Caco-2 (cell line): ENCODE measurements around the gene BAHCC1. TPM values are rescaled to one million over a fixed set of nuclear protein-coding genes. Genes with fewer than 3 reads are reported as not detected.

Source experiments
- BruUV-seq: library from RNA; stranded (reverse); fragments of 400-500 nt; replicated peaks from 2 replicates; lab custom pipeline; 2021; lab: Mats Ljungman, UMichigan
- CTCF ChIA-PET: fragments of 300-600 bp; sonication (Branson Sonifier 250); formaldehyde crosslinking; loops from one replicate; lab custom pipeline; 2022; ENCODE audit warnings: antibody characterized with exemption; lab: Charles Lee
- POLR2A ChIA-PET: fragments of 300-600 bp; sonication (Branson Sonifier 250); formaldehyde crosslinking; loops from one replicate; lab custom pipeline; 2022; ENCODE audit warnings: antibody characterized with exemption; lab: Charles Lee
- DNase-seq, 2 experiments: peaks; one replicate each; pipeline versions ENCODE4 v3.0.0 to v3.0.0-alpha.2; 2020 to 2022
- H3K27me3 ChIP-seq: replicated peaks from 2 replicates; pipeline ENCODE4 v1.6.0; 2011; ENCODE audit warnings: low read length; ENCODE audit not compliant: control insufficient read depth, insufficient read depth
- H3K36me3 ChIP-seq: 2 replicates; pipeline ENCODE4 v1.5.1; 2011; ENCODE audit warnings: low read length; ENCODE audit not compliant: control insufficient read depth, insufficient read depth
- H3K4me1 ChIP-seq: fragments of 250-450 bp; sonication (Bioruptor Pico); 2 replicates; pipeline ENCODE4 v1.5.1; 2020; ENCODE audit warnings: mild to moderate bottlenecking
- H3K4me3 ChIP-seq: 2 replicates; pipeline ENCODE4 v1.5.1; 2011; ENCODE audit warnings: low read depth, mild to moderate bottlenecking, control low read depth, low read length
- H3K9me3 ChIP-seq: fragments of 250-450 bp; sonication (Bioruptor Pico); 2 replicates; pipeline ENCODE4 v1.5.1; 2020; ENCODE audit warnings: mild to moderate bottlenecking, moderate library complexity
- H3K27ac Mint-ChIP-seq: one replicate; pipeline ENCODE4 v1.8.0; 2022; ENCODE audit warnings: mixed read lengths; ENCODE audit not compliant: unreplicated experiment
- H3K27me3 Mint-ChIP-seq: one replicate; pipeline ENCODE4 v1.8.0; 2022; ENCODE audit warnings: mixed read lengths; ENCODE audit not compliant: insufficient read depth, unreplicated experiment
- H3K36me3 Mint-ChIP-seq: one replicate; pipeline ENCODE4 v1.8.0; 2022; ENCODE audit warnings: mild to moderate bottlenecking, mixed read lengths; ENCODE audit not compliant: insufficient read depth, unreplicated experiment
- H3K4me1 Mint-ChIP-seq: one replicate; pipeline ENCODE4 v1.8.0; 2022; ENCODE audit warnings: low read depth, mixed read lengths; ENCODE audit not compliant: unreplicated experiment
- H3K4me3 Mint-ChIP-seq: one replicate; pipeline ENCODE4 v1.8.0; 2022; ENCODE audit warnings: mild to moderate bottlenecking, moderate library complexity, mixed read lengths; ENCODE audit not compliant: unreplicated experiment
- H3K9me3 Mint-ChIP-seq: one replicate; pipeline ENCODE4 v1.8.0; 2022; ENCODE audit warnings: mixed read lengths; ENCODE audit not compliant: unreplicated experiment
- CTCF ChIP-seq, 2 experiments: fragments of 200-600 bp in 1 of 2; IDR thresholded peaks; 1 replicate in 1 of 2; 2 replicates in 1 of 2; pipeline versions ENCODE4 v1.5.1 to v1.8.0; 2011 to 2022; ENCODE audit warnings: antibody characterized with exemption in 1 of 2, control low read depth in 1 of 2, inconsistent platforms in 1 of 2, low read depth in 1 of 2, low read length in 1 of 2, mild to moderate bottlenecking in 1 of 2, moderate library complexity in 1 of 2; ENCODE audit not compliant: insufficient read depth in 1 of 2, severe bottlenecking in 1 of 2, unreplicated experiment in 1 of 2
- intact Hi-C: fragments of 100-400 bp; cut with micrococcal nuclease; formaldehyde crosslinking; loops from one replicate; pipeline ENCODE4 v1.10.0; 2022; ENCODE audit not compliant: unreplicated experiment
- total RNA-seq: library from RNA; stranded (reverse); gene quantifications from 2 replicates; pipeline ENCODE4 v1.2.3, GENCODE V29; 2022

BAHCC1 gene
- total RNA-seq, 1 experiment from 2014 or later = 10.2 TPM

- Histone ChIP-seq H3K4me1 (peaks cover 4% of the 10 kb centered on the region), H3K27me3 (no peaks in the 10 kb centered on the region), H3K4me3 (no peak overlapping the region), H3K36me3 (no peaks in the 10 kb centered on the region), H3K9me3 (no peaks in the 10 kb centered on the region)
- Mint-ChIP-seq H3K27me3 (no peaks in the 10 kb centered on the region), H3K4me1 (no peaks in the 10 kb centered on the region), H3K9me3 (no peaks in the 10 kb centered on the region), H3K4me3 (no peak overlapping the region), H3K36me3 (no peaks in the 10 kb centered on the region), H3K27ac (no peak overlapping the region)
- intact Hi-C loops = no loop called here
- CTCF ChIA-PET = no interaction called here
- DNase-seq = no peak
- no TSS peak for BruUV-seq
- POLR2A ChIA-PET = no interaction called here
- no peak for TF ChIP-seq CTCF (IDR thresholded peaks at IDR 0.05; ENCODE audit: insufficient read depth in 1 of 2, low read depth in 1 of 2, low read length in 1 of 2, severe bottlenecking in 1 of 2, unreplicated experiment in 1 of 2)
Observed at GRCh38 chr17:81438007-81438659, 42.9 kb downstream of the BAHCC1 start.

DNA sequence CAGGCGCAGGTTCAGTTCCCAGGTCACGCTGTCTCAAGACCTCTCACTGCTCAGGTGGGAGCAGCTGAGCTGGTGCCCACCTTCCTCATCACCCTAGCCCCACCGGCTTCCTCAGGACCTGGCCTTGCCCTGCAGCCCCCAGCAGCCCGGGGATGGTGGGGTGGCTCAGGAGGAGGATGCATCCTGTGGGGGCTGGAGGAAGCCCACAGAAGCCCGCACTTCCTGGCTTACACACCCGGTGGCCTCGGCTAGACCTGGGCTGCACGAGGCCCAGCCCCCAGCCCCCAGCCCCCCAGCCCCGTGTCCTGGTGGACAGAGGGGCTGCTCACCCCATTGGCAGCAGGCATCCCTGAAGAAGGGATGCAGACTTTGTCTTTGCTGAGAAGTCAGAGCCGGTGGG is 43.4 kb downstream of the BAHCC1 start:
- H3K4me3 ChIP-seq = no peak overlapping the region
- POLR2A ChIA-PET = no interaction called here

GRCh38 chr17:81440051-81440471 is 44.8 kb downstream of the BAHCC1 start:
- no peak for DNase-seq
- no peaks in the 10 kb centered on the region for H3K9me3 Mint-ChIP-seq
- POLR2A ChIA-PET = no interaction called here
- H3K4me3 Mint-ChIP-seq = no peak overlapping the region
- no peak overlapping the region for H3K27ac Mint-ChIP-seq
- Histone ChIP-seq H3K27me3 (no peaks in the 10 kb centered on the region), H3K4me1 (peaks cover 4% of the 10 kb centered on the region), H3K36me3 (no peaks in the 10 kb centered on the region), H3K9me3 (no peaks in the 10 kb centered on the region), H3K4me3 (no peak overlapping the region)
- no peaks in the 10 kb centered on the region for H3K27me3 Mint-ChIP-seq
- TF ChIP-seq CTCF (IDR thresholded peaks at IDR 0.05; ENCODE audit: insufficient read depth in 1 of 2, low read depth in 1 of 2, low read length in 1 of 2, severe bottlenecking in 1 of 2, unreplicated experiment in 1 of 2) = no peak
- intact Hi-C loops = loop anchor here (2.0 kb wide), 1 partner anchor 41 kb away; no protein-coding TSS in a partner anchor
- CTCF ChIA-PET = interaction anchor here (0.6 to 1.7 kb wide), 15 partner anchors 8 to 185 kb away, joined by 3 to 17 read pairs (median 5); partner anchors contain the start of gene BAHCC1
- no peaks in the 10 kb centered on the region for H3K4me1 Mint-ChIP-seq
- no TSS peak for BruUV-seq
- H3K36me3 Mint-ChIP-seq = no peaks in the 10 kb centered on the region

More for the DNA sequence above, 43.4 kb downstream of the BAHCC1 start:
- TF ChIP-seq CTCF (IDR thresholded peaks at IDR 0.05; ENCODE audit: insufficient read depth in 1 of 2, low read depth in 1 of 2, low read length in 1 of 2, severe bottlenecking in 1 of 2, unreplicated experiment in 1 of 2) = no peak
- H3K4me1 ChIP-seq = peaks cover 4% of the 10 kb centered on the region
- H3K36me3 ChIP-seq = no peaks in the 10 kb centered on the region
- BruUV-seq = no TSS peak
- no peak overlapping the region for H3K4me3 Mint-ChIP-seq
- CTCF ChIA-PET = interaction anchor here (1.4 kb wide), 1 partner anchor 9 kb away, joined by 4 read pairs; no protein-coding TSS in a partner anchor
- intact Hi-C loops = no loop called here
- H3K36me3 Mint-ChIP-seq = no peaks in the 10 kb centered on the region
- H3K27me3 ChIP-seq = no peaks in the 10 kb centered on the region
- H3K27ac Mint-ChIP-seq = no peak overlapping the region
- no peak for DNase-seq
- no peaks in the 10 kb centered on the region for H3K4me1 Mint-ChIP-seq
- no peaks in the 10 kb centered on the region for H3K27me3 Mint-ChIP-seq
- no peaks in the 10 kb centered on the region for H3K9me3 Mint-ChIP-seq
- no peaks in the 10 kb centered on the region for H3K9me3 ChIP-seq
